Omental fat pad (tissue), 4 donors: ENCODE data around the gene HNRNPF. TPM values are rescaled to one million over a fixed set of nuclear protein-coding genes. Genes with fewer than 3 reads are reported as not detected.

ENCODE experiments used
- ATAC-seq: fragments of 150-250 bp; one replicate; pipeline ENCODE4 v1.9.1; 2016; ENCODE audit warnings: mild to moderate bottlenecking, moderate library complexity; ENCODE audit not compliant: low FRiP score
- DNase-seq: peaks from one replicate; pipeline ENCODE4 v3.0.0-alpha.2; 2019; ENCODE audit warnings: low spot score
- CTCF ChIP-seq, 3 donors: fragments of 450-650 bp; IDR thresholded peaks; one replicate each; pipeline ENCODE4 v1.5.1; 2016 to 2017; ENCODE audit warnings: antibody characterized with exemption in 3 of 3, mild to moderate bottlenecking in 3 of 3, moderate library complexity in 2 of 3
- total RNA-seq, 4 donors: library from RNA; depleted of rRNA; stranded (reverse); fragments of >200 nt; gene quantifications; one replicate each; pipeline ENCODE4 v1.1.0, GENCODE V29; 2016

The HNRNPF gene
- total RNA-seq, 4 donors from 2014 or later, result 140 to 345 (median 164) TPM

DNA sequence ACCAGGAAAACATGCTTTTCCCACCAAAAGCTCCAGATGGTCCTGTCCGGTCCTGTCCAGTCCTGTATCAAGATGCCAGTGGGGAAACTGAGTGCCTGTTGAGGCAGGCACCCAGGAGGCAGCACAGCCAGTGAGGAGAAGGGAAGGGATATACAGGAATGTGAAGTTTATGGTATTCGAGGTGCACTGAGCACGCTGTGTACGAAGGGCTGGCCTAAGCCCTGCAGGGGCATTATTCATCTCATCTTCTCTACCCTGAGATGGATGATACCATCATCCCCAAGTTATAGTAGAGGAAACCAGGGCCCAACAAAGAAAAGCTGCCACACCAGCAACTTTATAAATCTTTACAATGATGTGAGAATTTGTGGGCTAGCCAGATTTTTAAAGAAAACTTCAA lies 61.0 kb downstream of the HNRNPF start:
- no peak for TF ChIP-seq CTCF (IDR thresholded peaks at IDR 0.05)
- DNase-seq (no peak), ATAC-seq (no peak)

GRCh38 chr10:43344051-43344450 lies 64.9 kb downstream of the HNRNPF start:
- no peak for DNase-seq
- ATAC-seq, result no peak
- no peak for TF ChIP-seq CTCF (IDR thresholded peaks at IDR 0.05)

- ATAC-seq (no peak), DNase-seq (no peak)
- no peak for TF ChIP-seq CTCF (IDR thresholded peaks at IDR 0.05)
Observed at GRCh38 chr10:43343126-43343525, 65.9 kb downstream of the HNRNPF start.

GRCh38 chr10:43342279-43343125 lies 66.5 kb downstream of the HNRNPF start:
- ATAC-seq, result no peak
- TF ChIP-seq CTCF (IDR thresholded peaks at IDR 0.05), result no peak
- no peak for DNase-seq

DNA sequence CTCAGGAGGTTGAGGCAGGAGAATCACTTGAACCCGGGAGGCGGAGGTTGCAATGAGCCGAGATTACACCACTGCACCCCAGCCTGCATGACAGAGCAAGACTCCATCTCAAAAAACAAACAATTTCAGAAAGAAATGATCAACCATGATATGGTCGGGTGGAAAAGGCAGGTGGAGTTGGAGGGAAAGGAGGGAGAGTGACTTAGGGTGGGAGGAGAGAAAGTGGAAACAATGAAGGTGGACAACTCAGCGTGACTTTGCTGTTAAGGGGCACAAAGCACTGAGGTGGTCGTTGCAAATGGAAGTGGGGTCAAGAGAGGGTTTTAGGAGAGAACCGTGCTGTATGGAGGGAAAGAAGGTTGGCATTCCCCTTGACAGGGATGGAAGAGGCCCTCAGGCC lies 67.5 kb downstream of the HNRNPF start:
- TF ChIP-seq CTCF (IDR thresholded peaks at IDR 0.05), result no peak
- ATAC-seq (no peak), DNase-seq (no peak)

GRCh38 chr10:43340619-43341018 lies 68.4 kb downstream of the HNRNPF start:
- DNase-seq (no peak), ATAC-seq (peak; percentile 81)
- no peak for TF ChIP-seq CTCF (IDR thresholded peaks at IDR 0.05)

DNA sequence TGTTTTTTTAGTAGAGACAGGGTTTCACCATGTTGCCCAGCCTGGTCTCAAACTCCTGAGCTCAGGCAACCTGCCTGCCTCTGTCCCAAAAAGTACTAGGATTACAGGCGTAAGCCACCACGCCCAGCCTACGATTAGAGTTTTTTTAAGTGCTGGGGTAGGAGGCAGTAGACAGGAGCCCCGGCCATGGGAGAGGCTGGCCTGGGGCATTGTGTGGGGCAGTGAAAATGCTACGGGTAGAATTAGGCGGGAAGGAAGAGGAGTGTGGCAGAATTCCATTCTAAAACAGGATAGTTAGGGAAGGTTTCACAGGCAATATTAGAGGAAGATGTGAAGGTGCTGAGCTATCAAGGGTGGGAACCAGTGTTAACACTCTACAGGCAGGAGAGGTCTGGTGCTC lies 68.9 kb downstream of the HNRNPF start:
- TF ChIP-seq CTCF (IDR thresholded peaks at IDR 0.05), result no peak
- no peak for DNase-seq
- ATAC-seq, result no peak
